ENCODE results near the gene MTHFD2L.
"Not testable (repeated sequence)": the region's sequence is repeated elsewhere in the genome, so short reads cannot be mapped to it uniquely, and the experiment has no call there.

The MTHFD2L gene

DNA sequence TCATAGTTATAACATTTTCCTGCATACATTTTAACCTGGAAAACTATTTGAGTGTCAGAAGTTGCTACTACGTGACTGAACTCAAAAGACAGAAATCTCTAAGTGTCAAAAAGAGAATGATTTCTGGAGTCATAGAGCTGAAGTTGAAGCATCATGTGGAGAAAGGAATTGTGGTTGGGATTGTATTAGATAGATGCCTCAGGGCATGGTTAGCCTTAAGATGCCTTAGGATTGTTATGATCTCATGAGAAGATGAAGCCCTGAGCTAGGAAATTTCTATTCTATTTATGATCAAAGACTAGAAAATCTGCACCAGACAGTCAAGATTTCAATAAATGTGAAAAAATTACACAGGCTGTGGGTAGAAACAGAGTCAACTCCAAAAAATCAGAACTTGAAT is 170.6 kb downstream of the MTHFD2L start:
- Histone ChIP-seq H3K9ac (ENCODE audit: low read length) (no peak overlapping the region), H3K9me3 (ENCODE audit: low read length) (no peaks in the 10 kb centered on the region), H3K27ac (ENCODE audit: low read depth, low read length) (no peak overlapping the region), H3K4me1 (ENCODE audit: insufficient read depth, low read length) (no peaks in the 10 kb centered on the region), H3K36me3 (ENCODE audit: insufficient read depth, low read length) (no peaks in the 10 kb centered on the region), H3K4me3 (ENCODE audit: low read depth in 1 of 2, low read length in 2 of 2) (no peak overlapping the region), H3K27me3 (ENCODE audit: control insufficient read depth in 1 of 2, insufficient read depth in 2 of 2, low read length in 2 of 2) (no peaks in the 10 kb centered on the region)

DNA sequence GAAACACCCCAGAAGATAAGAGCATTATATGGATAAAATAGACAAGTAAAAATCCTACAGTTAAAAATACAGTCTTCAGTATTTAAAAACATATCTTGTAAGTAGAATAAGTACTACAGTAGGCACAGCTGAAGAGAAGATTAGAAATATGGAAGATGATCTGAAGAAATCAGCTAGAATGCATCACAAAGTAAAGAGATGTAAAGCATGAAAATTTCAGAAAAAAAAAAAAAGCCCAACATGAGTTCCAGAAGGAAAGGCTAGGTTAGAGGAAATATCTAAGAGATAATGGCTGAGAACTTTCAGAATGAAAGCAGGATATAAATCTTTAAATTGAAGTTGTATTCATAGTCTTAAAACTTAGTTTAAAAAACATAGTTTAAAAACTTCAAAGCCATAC is 171.4 kb downstream of the MTHFD2L start:
- no peaks in the 10 kb centered on the region for H3K4me1 ChIP-seq (ENCODE audit: insufficient read depth, low read length)
- no peaks in the 10 kb centered on the region for H3K36me3 ChIP-seq (ENCODE audit: insufficient read depth, low read length)
- no peak overlapping the region for H3K4me3 ChIP-seq (ENCODE audit: low read depth in 1 of 2, low read length in 2 of 2)
- H3K27ac ChIP-seq (ENCODE audit: low read depth, low read length): no peak overlapping the region
- no peak overlapping the region for H3K9ac ChIP-seq (ENCODE audit: low read length)
- no peaks in the 10 kb centered on the region for H3K9me3 ChIP-seq (ENCODE audit: low read length)
- no peaks in the 10 kb centered on the region for H3K27me3 ChIP-seq (ENCODE audit: control insufficient read depth in 1 of 2, insufficient read depth in 2 of 2, low read length in 2 of 2)

DNA sequence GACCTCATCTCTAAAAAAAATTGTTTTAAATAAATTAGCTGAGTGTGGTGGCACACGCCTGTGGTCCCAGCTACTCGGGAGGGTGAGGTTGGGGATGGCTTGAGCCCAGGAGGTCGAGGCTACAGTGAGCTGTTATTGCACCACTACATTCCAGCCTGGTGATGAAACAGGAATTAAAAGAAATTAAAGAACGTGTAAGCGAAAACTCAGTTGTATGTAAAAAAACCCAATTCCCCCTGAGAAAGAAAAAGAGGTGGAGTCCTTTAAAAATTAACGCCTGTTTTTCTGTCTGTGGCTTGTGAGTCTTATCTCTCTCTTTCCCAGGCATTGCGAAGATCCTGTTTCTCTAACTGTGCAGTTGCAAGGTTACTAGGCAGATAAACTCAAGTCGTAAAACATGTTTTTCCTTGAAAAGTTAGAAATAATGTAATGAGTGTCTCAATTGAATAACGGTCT is 172.4 kb downstream of the MTHFD2L start:
- Histone ChIP-seq H3K9ac (ENCODE audit: low read length) (no peak overlapping the region), H3K27ac (ENCODE audit: low read depth, low read length) (no peak overlapping the region), H3K36me3 (ENCODE audit: insufficient read depth, low read length) (no peaks in the 10 kb centered on the region), H3K4me1 (ENCODE audit: insufficient read depth, low read length) (no peaks in the 10 kb centered on the region), H3K27me3 (ENCODE audit: control insufficient read depth in 1 of 2, insufficient read depth in 2 of 2, low read length in 2 of 2) (no peaks in the 10 kb centered on the region), H3K4me3 (ENCODE audit: low read depth in 1 of 2, low read length in 2 of 2) (no peak overlapping the region), H3K9me3 (ENCODE audit: low read length) (no peaks in the 10 kb centered on the region)

- Histone ChIP-seq H3K9me3 (ENCODE audit: low read length) (no peaks in the 10 kb centered on the region), H3K9ac (ENCODE audit: low read length) (no peak overlapping the region), H3K27ac (ENCODE audit: low read depth, low read length) (no peak overlapping the region), H3K4me1 (ENCODE audit: insufficient read depth, low read length) (no peaks in the 10 kb centered on the region), H3K4me3 (ENCODE audit: low read depth in 1 of 2, low read length in 2 of 2) (no peak overlapping the region), H3K36me3 (ENCODE audit: insufficient read depth, low read length) (no peaks in the 10 kb centered on the region), H3K27me3 (ENCODE audit: control insufficient read depth in 1 of 2, insufficient read depth in 2 of 2, low read length in 2 of 2) (no peaks in the 10 kb centered on the region)
These were observed 173.3 kb downstream of the MTHFD2L start for GRCh38 chr4:74331252-74331651.

DNA sequence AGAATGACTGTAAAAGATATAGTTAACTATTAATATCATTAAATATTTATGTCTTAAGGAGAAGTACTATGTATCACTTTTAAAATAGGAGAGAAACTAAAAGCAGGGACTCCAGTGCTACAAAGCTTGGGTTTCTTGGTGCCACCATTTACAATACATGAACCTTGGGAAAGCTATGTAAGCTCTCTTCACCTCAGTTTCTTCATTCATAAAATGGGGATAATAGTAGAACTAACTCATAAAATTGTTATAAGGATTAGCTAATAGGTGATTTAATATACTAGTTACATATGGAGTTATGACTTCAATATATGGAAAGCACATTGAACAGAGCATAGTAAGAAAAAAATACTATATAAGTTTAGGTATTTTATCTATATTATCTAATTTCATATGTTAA is 174.0 kb downstream of the MTHFD2L start:
- H3K9me3 ChIP-seq (ENCODE audit: low read length): no peaks in the 10 kb centered on the region
- H3K4me3 ChIP-seq (ENCODE audit: low read depth in 1 of 2, low read length in 2 of 2): no peak overlapping the region
- no peak overlapping the region for H3K27ac ChIP-seq (ENCODE audit: low read depth, low read length)
- no peaks in the 10 kb centered on the region for H3K27me3 ChIP-seq (ENCODE audit: control insufficient read depth in 1 of 2, insufficient read depth in 2 of 2, low read length in 2 of 2)
- H3K36me3 ChIP-seq (ENCODE audit: insufficient read depth, low read length): no peaks in the 10 kb centered on the region
- no peaks in the 10 kb centered on the region for H3K4me1 ChIP-seq (ENCODE audit: insufficient read depth, low read length)
- no peak overlapping the region for H3K9ac ChIP-seq (ENCODE audit: low read length)

- no peaks in the 10 kb centered on the region for H3K36me3 ChIP-seq (ENCODE audit: insufficient read depth, low read length)
- no peaks in the 10 kb centered on the region for H3K9me3 ChIP-seq (ENCODE audit: low read length)
- H3K4me1 ChIP-seq (ENCODE audit: insufficient read depth, low read length): no peaks in the 10 kb centered on the region
- no peak overlapping the region for H3K9ac ChIP-seq (ENCODE audit: low read length)
- H3K4me3 ChIP-seq (ENCODE audit: low read depth in 1 of 2, low read length in 2 of 2): no peak overlapping the region
- H3K27ac ChIP-seq (ENCODE audit: low read depth, low read length): no peak overlapping the region
- H3K27me3 ChIP-seq (ENCODE audit: control insufficient read depth in 1 of 2, insufficient read depth in 2 of 2, low read length in 2 of 2): no peaks in the 10 kb centered on the region
These were observed 176.7 kb downstream of the MTHFD2L start for GRCh38 chr4:74334636-74335035.

DNA sequence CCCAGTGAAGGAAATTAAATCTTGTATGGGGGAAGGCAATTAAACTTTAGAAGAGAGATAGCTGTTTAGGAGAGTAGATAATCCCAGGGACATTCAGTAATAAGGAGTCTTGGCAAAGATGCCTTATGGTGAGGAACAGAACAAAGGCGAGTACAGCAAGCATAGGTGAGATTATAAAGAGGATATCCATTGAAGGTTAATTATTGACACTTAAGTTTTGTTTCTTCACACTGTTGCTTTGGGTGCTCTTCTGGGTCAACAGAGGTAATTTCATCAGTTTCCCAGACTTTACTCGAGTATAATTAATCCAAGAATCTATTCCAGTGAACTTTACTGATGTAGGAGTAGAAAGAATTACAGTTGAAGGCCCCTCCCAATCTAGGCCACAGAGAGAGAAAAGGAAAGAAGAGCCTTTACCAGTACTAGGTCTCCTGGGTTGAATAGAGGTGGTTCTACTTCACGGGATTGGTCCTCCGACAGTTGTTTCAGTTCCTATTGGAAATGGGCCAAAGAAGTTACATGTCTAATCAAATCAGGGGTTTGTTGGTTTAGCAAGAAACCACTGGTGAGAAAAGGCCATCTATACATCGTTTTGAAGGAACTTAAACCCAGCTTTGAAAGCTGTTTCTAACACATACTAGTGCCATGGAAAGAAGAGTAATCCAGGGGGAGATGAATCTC is 177.6 kb downstream of the MTHFD2L start:
- H3K9me3 ChIP-seq (ENCODE audit: low read length): no peaks in the 10 kb centered on the region
- H3K27ac ChIP-seq (ENCODE audit: low read depth, low read length): no peak overlapping the region
- H3K36me3 ChIP-seq (ENCODE audit: insufficient read depth, low read length): no peaks in the 10 kb centered on the region
- no peaks in the 10 kb centered on the region for H3K27me3 ChIP-seq (ENCODE audit: control insufficient read depth in 1 of 2, insufficient read depth in 2 of 2, low read length in 2 of 2)
- H3K4me3 ChIP-seq (ENCODE audit: low read depth in 1 of 2, low read length in 2 of 2): no peak overlapping the region
- no peak overlapping the region for H3K9ac ChIP-seq (ENCODE audit: low read length)
- no peaks in the 10 kb centered on the region for H3K4me1 ChIP-seq (ENCODE audit: insufficient read depth, low read length)

DNA sequence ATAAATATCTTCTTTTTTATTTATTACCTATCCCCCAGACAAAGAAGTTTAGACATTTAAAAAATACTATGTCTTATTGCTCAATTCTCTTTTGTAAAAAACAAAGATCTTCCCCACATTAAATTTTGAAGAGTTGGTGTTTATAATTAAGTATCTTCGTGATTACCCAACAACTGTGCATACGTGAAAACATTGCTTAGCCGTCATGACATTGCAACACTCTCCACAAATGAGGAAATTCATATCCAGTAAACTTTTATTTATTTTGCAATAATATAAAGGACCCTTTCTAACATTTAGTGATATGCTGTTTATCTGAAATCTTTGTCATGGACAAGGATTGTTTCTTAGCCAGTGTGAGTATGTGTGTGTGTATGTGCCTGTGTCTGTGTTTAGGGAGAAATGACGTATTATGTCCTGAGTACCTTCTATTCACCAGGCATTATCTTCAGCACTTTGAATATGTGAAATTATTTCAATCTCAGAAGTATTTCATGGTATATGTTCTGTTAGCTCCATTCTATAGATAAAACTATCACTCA is 180.9 kb downstream of the MTHFD2L start:
- H3K27ac ChIP-seq (ENCODE audit: low read depth, low read length): no peak overlapping the region

GRCh38 chr4:74339501-74339900 is 181.6 kb downstream of the MTHFD2L start:
- H3K27ac ChIP-seq (ENCODE audit: low read depth, low read length): no peak overlapping the region
- no peaks in the 10 kb centered on the region for H3K27me3 ChIP-seq (ENCODE audit: control insufficient read depth in 1 of 2, insufficient read depth in 2 of 2, low read length in 2 of 2)
- H3K36me3 ChIP-seq (ENCODE audit: insufficient read depth, low read length): no peaks in the 10 kb centered on the region
- no peaks in the 10 kb centered on the region for H3K4me1 ChIP-seq (ENCODE audit: insufficient read depth, low read length)
- peaks cover 4% of the 10 kb centered on the region for H3K9me3 ChIP-seq (ENCODE audit: low read length)
- no peak overlapping the region for H3K9ac ChIP-seq (ENCODE audit: low read length)
- H3K4me3 ChIP-seq (ENCODE audit: low read depth in 1 of 2, low read length in 2 of 2): no peak overlapping the region

More for the DNA sequence above, 180.9 kb downstream of the MTHFD2L start:
- Histone ChIP-seq H3K9me3 (ENCODE audit: low read length) (no peaks in the 10 kb centered on the region), H3K36me3 (ENCODE audit: insufficient read depth, low read length) (no peaks in the 10 kb centered on the region), H3K4me1 (ENCODE audit: insufficient read depth, low read length) (no peaks in the 10 kb centered on the region), H3K27me3 (ENCODE audit: control insufficient read depth in 1 of 2, insufficient read depth in 2 of 2, low read length in 2 of 2) (no peaks in the 10 kb centered on the region), H3K4me3 (ENCODE audit: low read depth in 1 of 2, low read length in 2 of 2) (no peak overlapping the region), H3K9ac (ENCODE audit: low read length) (no peak overlapping the region)

DNA sequence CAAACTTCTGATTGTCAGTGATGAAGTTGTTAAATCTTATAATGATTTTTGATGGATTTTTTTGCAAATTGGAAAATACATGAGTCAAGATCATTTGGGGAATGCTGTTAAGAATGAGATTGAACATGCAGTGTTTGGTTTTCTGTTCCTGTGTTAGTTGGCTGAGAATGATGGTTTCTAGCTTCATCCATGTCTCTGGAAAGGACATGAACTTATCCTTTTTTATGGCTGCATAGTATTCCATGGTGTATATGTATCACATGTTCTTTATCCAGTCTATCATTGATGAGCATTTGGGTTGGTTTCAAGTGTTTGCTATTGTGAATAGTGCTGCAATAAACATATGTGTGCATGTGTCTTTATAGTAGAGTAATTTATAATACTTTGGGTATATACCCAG is 182.5 kb downstream of the MTHFD2L start:
- not testable (repeated sequence) for H3K9ac ChIP-seq (ENCODE audit: low read length); H3K36me3 ChIP-seq (ENCODE audit: insufficient read depth, low read length); H3K4me3 ChIP-seq (ENCODE audit: low read depth in 1 of 2, low read length in 2 of 2); H3K27me3 ChIP-seq (ENCODE audit: control insufficient read depth in 1 of 2, insufficient read depth in 2 of 2, low read length in 2 of 2); H3K9me3 ChIP-seq (ENCODE audit: low read length); H3K27ac ChIP-seq (ENCODE audit: low read depth, low read length); H3K4me1 ChIP-seq (ENCODE audit: insufficient read depth, low read length)

GRCh38 chr4:74344031-74344430 is 186.1 kb downstream of the MTHFD2L start:
- Histone ChIP-seq H3K27ac (ENCODE audit: low read depth, low read length) (no peak overlapping the region), H3K27me3 (ENCODE audit: control insufficient read depth in 1 of 2, insufficient read depth in 2 of 2, low read length in 2 of 2) (no peaks in the 10 kb centered on the region), H3K4me1 (ENCODE audit: insufficient read depth, low read length) (no peaks in the 10 kb centered on the region), H3K9me3 (ENCODE audit: low read length) (peaks cover 4% of the 10 kb centered on the region), H3K4me3 (ENCODE audit: low read depth in 1 of 2, low read length in 2 of 2) (no peak overlapping the region), H3K9ac (ENCODE audit: low read length) (no peak overlapping the region), H3K36me3 (ENCODE audit: insufficient read depth, low read length) (no peaks in the 10 kb centered on the region)
